NCI-H748 (cell line): Measurements from ENCODE around the gene RAD51B.

ENCODE experiments used
- DNase-seq: peaks from one replicate; lab custom pipeline; 2025; ENCODE audit not compliant: unreplicated experiment; lab: John Stamatoyannopoulos, UW

RAD51B gene

GRCh38 chr14:68373124-68373646 is 553.6 kb downstream of the RAD51B start:
- DNase-seq, result no peak

- no peak for DNase-seq
Measured at GRCh38 chr14:68373847-68374444, 554.4 kb downstream of the RAD51B start.

- peak; percentile 39 for DNase-seq
Measured at GRCh38 chr14:68374682-68375081, 555.1 kb downstream of the RAD51B start.

GRCh38 chr14:68375376-68375775 is 555.8 kb downstream of the RAD51B start:
- no peak for DNase-seq

- DNase-seq, result no peak
Measured at GRCh38 chr14:68376067-68376779, 556.6 kb downstream of the RAD51B start.

GRCh38 chr14:68377006-68377405 is 557.4 kb downstream of the RAD51B start:
- no peak for DNase-seq

GRCh38 chr14:68377459-68377858 is 557.9 kb downstream of the RAD51B start:
- peak; percentile 21 for DNase-seq

GRCh38 chr14:68379510-68380328 is 560.1 kb downstream of the RAD51B start:
- peak; percentile 50 for DNase-seq

GRCh38 chr14:68380329-68380741 is 560.8 kb downstream of the RAD51B start:
- DNase-seq, result no peak

GRCh38 chr14:68384335-68384734 is 564.8 kb downstream of the RAD51B start:
- no peak for DNase-seq

GRCh38 chr14:68384881-68385280 is 565.3 kb downstream of the RAD51B start:
- DNase-seq, result peak; percentile 12

GRCh38 chr14:68386446-68386845 is 566.9 kb downstream of the RAD51B start:
- no peak for DNase-seq

- no peak for DNase-seq
Measured at GRCh38 chr14:68386950-68387779, 567.6 kb downstream of the RAD51B start.

GRCh38 chr14:68389943-68390342 is 570.4 kb downstream of the RAD51B start:
- no peak for DNase-seq

- DNase-seq, result no peak
Measured at GRCh38 chr14:68390741-68391140, 571.2 kb downstream of the RAD51B start.

GRCh38 chr14:68391311-68392014 is 571.9 kb downstream of the RAD51B start:
- no peak for DNase-seq

GRCh38 chr14:68392393-68393141 is 573.0 kb downstream of the RAD51B start:
- no peak for DNase-seq

- no peak for DNase-seq
Measured at GRCh38 chr14:68393259-68393658, 573.7 kb downstream of the RAD51B start.

- DNase-seq, result no peak
Measured at GRCh38 chr14:68394118-68394763, 574.7 kb downstream of the RAD51B start.
